Stimulated activated CD4-positive, alpha-beta T cell treated with anti-CD3 and anti-CD28 coated beads, Interleukin-1b, Interleukin-23, amount 100 ng/mL, for 1 hour (primary cell): ENCODE results near the gene DOCK10.

ENCODE experiments used
- DNase-seq, 2 donors: peaks; one replicate each; pipeline ENCODE4 v3.0.0-alpha.2; 2020; ENCODE audit warnings: low read depth in 2 of 2

The DOCK10 gene

GRCh38 chr2:225013425-225014365, 28.6 kb downstream of the DOCK10 start:
- DNase-seq = no peak

GRCh38 chr2:225011585-225011984, 30.7 kb downstream of the DOCK10 start:
- no peak for DNase-seq

GRCh38 chr2:225010804-225011203, 31.5 kb downstream of the DOCK10 start:
- DNase-seq = no peak

- no peak for DNase-seq
Observed at GRCh38 chr2:225009768-225010167, 32.5 kb downstream of the DOCK10 start.

- DNase-seq = no peak
Observed at GRCh38 chr2:225008935-225009334, 33.3 kb downstream of the DOCK10 start.

DNA sequence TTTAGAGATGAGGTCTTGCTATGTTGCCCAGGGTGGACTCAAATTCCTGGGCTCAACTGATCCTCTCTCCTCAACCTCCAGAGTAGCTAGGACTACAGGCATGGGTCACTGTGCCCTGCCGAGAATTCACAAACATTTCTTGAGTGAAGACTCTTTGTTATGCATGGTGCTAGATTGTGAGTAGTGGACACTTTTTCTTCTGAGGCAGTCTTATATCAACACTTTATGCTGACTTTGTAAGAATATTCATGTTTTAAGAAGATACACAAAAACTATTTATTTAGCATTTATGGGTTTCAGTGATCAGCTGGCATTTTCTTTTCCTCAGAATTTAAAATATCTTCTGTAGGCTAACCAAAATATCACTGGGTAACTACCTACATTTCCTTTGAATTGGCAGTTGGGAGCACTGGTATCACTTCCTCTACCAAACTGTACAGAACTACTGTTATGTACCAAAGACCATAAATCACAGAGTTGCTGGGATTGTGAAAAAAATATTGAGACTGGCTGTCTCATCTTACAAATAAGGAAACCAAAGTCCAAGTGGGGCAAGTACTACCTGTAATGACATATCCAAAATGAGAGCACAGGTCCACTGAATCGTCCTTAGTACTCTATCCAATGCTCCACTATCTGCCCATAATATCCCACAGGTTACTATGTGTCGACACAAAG, 34.0 kb downstream of the DOCK10 start:
- DNase-seq = no peak

GRCh38 chr2:225006730-225007129, 35.5 kb downstream of the DOCK10 start:
- no peak for DNase-seq

DNA sequence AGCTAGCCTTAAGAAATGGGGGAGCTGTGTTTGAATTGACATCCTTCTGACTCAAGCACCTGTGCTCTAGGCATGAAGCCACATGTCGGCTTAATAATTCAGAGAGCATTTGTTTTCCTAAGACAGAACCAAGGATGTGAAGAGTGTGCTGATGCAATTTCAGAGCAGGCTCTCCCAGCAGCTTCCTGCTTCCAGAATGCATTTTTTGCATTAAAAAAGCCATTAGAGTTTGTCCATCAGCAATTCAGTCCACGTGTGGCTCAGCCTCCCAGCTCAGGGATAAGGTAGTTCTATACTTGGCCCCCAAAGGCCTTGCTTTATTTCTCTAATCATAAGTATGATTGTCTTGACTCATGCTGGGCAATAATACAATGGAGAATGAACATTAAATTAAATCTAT, 37.7 kb downstream of the DOCK10 start:
- DNase-seq = no peak

DNA sequence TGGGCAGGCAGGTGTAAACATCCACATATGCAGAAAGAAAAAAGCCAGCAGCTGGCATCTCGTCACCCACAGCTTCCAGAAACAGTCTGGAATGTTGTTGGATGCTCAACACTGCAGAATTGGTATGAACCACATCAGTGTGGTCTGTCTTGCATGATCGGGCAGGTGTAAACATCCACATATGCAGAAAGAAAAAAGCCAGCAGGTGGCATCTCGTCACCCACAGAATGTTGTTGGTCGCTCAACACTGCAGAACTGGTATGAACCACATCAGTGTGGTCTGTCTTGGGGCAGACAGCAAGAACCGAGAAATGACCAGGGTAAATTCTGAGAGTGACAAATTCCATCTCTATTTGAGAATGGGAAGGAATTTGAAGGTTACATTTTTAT, 39.6 kb downstream of the DOCK10 start:
- no peak for DNase-seq

DNA sequence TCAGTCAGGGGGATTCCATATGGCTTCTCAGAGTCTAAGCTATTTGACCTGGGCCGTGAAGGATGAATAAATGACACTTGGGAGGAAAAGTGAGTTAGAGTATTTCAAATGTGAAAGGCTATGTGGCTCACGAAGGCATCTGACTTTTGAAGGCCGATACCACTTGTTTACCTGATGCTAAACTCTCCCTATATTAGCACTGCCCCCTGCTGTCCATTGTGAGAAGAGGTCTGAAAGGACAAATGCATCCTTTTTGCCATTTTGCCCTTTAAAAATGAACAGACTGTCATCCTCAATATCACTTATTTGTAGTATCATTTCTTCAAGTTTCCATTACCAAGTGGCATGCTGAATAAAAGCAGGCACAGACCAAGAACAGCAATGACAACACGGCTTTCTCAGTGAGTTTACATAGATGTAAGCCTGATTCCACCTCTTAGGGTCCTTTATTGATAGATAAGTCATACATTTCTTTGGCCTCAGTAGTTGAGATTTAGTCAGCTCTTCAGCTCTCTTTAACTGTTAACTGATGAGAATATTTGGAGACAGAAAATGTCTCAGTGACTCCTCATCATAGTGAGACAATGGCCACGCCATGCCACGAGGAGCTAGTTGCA, 40.1 kb downstream of the DOCK10 start:
- peak; percentile 24 to 29 for DNase-seq

GRCh38 chr2:224999754-225000153, 42.5 kb downstream of the DOCK10 start:
- DNase-seq = no peak

GRCh38 chr2:224999321-224999720, 42.9 kb downstream of the DOCK10 start:
- no peak for DNase-seq

GRCh38 chr2:224997802-224998201, 44.5 kb downstream of the DOCK10 start:
- no peak for DNase-seq

GRCh38 chr2:224995419-224995818, 46.8 kb downstream of the DOCK10 start:
- DNase-seq = no peak

DNA sequence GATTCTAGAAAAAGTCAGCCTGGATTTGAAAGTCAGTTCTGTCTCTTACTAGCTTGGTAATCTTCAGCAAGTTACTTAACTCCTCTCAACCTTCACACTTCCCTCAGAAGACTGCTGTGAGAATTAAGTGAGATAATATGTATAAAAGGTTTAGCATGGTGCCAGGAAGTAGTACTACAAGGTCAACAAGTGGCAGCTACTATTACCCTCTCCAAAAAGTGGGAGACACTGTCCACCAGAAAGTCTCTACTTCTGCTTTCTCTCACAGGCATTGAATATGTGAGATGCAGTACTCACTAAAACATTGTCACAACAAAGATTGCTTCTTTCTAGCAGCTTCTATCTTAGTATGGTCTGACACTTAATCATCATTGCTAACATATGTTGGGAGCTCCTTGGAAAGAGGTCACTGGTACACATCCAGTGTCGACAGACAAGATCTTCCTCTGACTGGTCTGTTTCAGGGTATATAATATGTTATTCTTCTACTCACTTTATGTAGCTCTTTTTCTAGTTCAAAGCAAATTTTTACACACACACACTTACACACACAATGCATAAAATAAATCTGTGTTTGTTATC, 47.9 kb downstream of the DOCK10 start:
- DNase-seq = no peak

GRCh38 chr2:224990710-224991109, 51.6 kb downstream of the DOCK10 start:
- no peak for DNase-seq

DNA sequence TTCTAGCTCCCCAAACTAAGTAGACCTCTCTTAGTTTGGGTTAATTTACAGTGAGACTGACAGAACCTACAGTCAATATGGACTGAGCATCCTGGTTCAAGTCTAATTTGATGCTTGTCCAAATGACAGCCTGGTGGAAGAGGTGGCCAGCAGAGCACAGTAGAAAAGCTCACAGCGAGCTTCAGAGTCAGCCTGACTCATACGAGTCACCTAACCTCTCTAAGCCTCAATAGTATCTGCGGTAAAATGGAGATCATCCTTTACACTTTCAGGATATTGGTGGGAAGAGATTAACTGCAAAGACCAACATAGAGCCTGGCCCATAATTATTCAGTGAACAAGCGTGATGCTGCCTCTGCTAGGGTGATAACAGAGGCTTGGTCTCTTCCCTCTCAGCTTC, 54.5 kb downstream of the DOCK10 start:
- DNase-seq = no peak

DNA sequence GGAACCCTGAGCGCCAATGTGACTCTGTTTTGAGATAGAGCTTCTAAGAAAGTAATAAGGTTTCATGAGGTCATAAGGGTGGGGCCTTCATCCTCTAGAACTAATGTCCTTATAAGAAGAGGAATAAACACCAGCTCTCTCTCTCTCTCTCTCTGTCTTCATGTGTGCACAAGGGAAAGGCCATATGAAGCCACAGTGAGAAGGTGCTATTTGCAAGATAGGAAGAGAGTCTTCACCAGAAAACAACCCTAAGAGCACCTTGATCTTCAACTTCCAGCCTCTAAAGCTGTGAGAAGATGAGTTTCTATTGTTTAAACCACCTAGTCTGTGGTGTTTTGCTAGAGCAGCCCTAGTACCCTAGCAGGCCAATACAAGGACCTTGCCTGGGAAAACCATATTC, 55.8 kb downstream of the DOCK10 start:
- DNase-seq = no peak

GRCh38 chr2:224984637-224985036, 57.6 kb downstream of the DOCK10 start:
- no peak for DNase-seq

DNA sequence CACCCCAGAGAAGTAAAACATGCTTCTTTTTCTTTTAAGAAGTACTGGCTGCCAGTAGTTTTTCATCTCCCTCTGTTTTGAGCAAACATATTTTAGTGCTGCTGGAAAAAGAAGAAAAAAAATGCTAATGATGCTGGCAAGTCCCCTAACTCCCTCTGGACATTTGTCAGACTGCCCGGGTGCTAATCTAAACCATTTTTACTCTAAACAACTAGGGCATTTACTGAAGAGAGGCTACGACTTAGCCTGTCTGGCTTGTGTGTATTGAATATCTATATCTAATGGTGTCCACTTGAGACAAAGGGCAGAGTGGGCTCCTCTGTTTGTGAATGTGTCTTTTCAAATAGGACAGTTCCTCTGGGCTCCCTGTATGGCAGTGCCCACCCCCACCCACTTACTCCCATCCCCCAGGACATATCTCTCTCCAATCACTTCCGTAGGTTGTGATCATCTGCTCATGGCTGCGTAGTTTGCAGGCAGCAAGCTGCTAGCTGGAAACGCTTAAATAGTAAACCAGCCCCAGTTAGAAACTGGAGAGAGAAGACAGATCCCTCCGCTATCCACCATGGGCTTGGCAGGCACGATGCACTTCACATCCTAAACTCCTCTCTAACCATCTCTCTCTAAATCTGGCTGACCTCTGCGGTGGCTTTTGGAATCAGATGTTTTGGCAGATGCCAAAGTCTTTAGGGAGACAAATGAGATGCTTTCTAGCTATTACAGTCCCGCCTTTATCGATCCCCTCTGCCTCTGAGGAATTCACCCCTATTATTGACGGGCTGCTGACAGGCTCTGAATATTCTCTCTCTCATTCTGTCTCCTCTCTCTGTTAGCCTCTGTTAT, 58.3 kb downstream of the DOCK10 start:
- no peak for DNase-seq
